Spleen (tissue), 11 donors: ENCODE measurements around the gene TPST1. TPM values are rescaled to one million over a fixed set of nuclear protein-coding genes. Genes with fewer than 3 reads are reported as not detected.

Experiments used
- DNase-seq: peaks from one replicate; pipeline ENCODE4 v3.0.0-alpha.2; 2020
- H3K27ac ChIP-seq, 8 donors: fragments of 200-600 bp; sonication (generic) in 7 of 8; 1 replicate in 4 of 8; 2 replicates in 4 of 8; pipeline versions ENCODE4 v1.5.0 to v1.8.0; 2016 to 2021; ENCODE audit warnings: inconsistent platforms in 4 of 8, mild to moderate bottlenecking in 4 of 8, moderate library complexity in 1 of 8
- H3K27me3 ChIP-seq, 7 donors: fragments of 200-600 bp; sonication (generic) in 6 of 7; replicated peaks in 1 of 7; 1 replicate in 4 of 7; 2 replicates in 3 of 7; pipeline versions ENCODE4 v1.5.0 to v1.8.0; 2016 to 2021; ENCODE audit warnings: inconsistent platforms in 3 of 7, mild to moderate bottlenecking in 1 of 7
- H3K36me3 ChIP-seq, 6 donors: fragments of 200-600 bp; sonication (generic) in 5 of 6; 1 replicate in 4 of 6; 2 replicates in 2 of 6; pipeline versions ENCODE4 v1.5.0 to v1.8.0; 2016 to 2021; ENCODE audit warnings: inconsistent platforms in 2 of 6
- H3K4me1 ChIP-seq, 6 donors: fragments of 200-600 bp; sonication (generic) in 5 of 6; 1 replicate in 3 of 6; 2 replicates in 3 of 6; pipeline versions ENCODE4 v1.5.0 to v1.8.0; 2016 to 2021; ENCODE audit warnings: inconsistent platforms in 3 of 6
- H3K4me3 ChIP-seq, 8 donors: fragments of 200-600 bp; sonication (generic) in 7 of 8; 1 replicate in 4 of 8; 2 replicates in 4 of 8; pipeline versions ENCODE4 v1.5.0 to v1.8.0; 2016 to 2021; ENCODE audit warnings: inconsistent platforms in 4 of 8, mild to moderate bottlenecking in 4 of 8, moderate library complexity in 2 of 8
- H3K9me3 ChIP-seq, 8 donors: fragments of 200-600 bp; sonication (generic) in 7 of 8; 1 replicate in 4 of 8; 2 replicates in 4 of 8; pipeline versions ENCODE4 v1.5.0 to v1.8.0; 2016 to 2021; ENCODE audit warnings: inconsistent platforms in 4 of 8
- CTCF ChIP-seq, 11 experiments: fragments of 200-600 bp in 7 of 11; fragments of 450-650 bp in 4 of 11; sonication (generic) in 4 of 11; IDR thresholded peaks in 8 of 11; conservative IDR thresholded peaks in 3 of 11; 1 replicate in 7 of 11; 2 replicates in 4 of 11; pipeline versions ENCODE4 v1.4.0 to v1.8.0; 2016 to 2021; ENCODE audit warnings: antibody characterized with exemption in 11 of 11, inconsistent platforms in 4 of 11, mild to moderate bottlenecking in 1 of 11
- POLR2A ChIP-seq, 3 donors: fragments of 450-650 bp; IDR thresholded peaks; one replicate each; pipeline ENCODE4 v1.5.1; 2017; ENCODE audit warnings: antibody characterized with exemption in 3 of 3, mild to moderate bottlenecking in 1 of 3
- POLR2AphosphoS5 ChIP-seq, 3 donors: sonication (generic); formaldehyde crosslinking; IDR thresholded peaks; one replicate each; pipeline ENCODE4 v1.5.1; 2017; ENCODE audit warnings: antibody characterized with exemption in 3 of 3
- WGBS, 5 donors: extraction: QIAGEN DNeasy Blood & Tissue Kit in 3 of 5; methylation state at CpG; one replicate each; pipeline versions ENCODE4 v1.1.5 to v1.1.7; 2013 to 2018; 5-methylcytosine and 5-hydroxymethylcytosine counted together
- intact Hi-C: fragments of 100-400 bp; cut with DNase I; formaldehyde crosslinking; loops from one replicate; pipeline ENCODE4 v1.15.0; 2023; ENCODE audit warnings: low total_unique reads
- polyA plus RNA-seq, 3 donors: library from polyadenylated mRNA; stranded (reverse); fragments of 200-250 nt; gene quantifications; one replicate each; pipeline ENCODE4 v1.2.1, GENCODE V29; 2013
- total RNA-seq, 7 donors: library from RNA; depleted of rRNA in 3 of 7; stranded (reverse); fragments of >200 nt in 3 of 7; fragmentation: NEBNext Ultra II Directional in 4 of 7; extraction: Animal tissue kit (Norgen Biotek cat#: 25700) in 4 of 7; gene quantifications; one replicate each; pipeline versions ENCODE4 v1.1.0 to v1.2.1, GENCODE V29; 2016 to 2021
- donor health status: healthy with polysubstance abuse.
- donor health status: DM: no; HTN: no; CAD: no; lungs with moderate emphysema.
- donor health status: DM: no; HTN: no; CAD: no.
- donor health status: Bipolar disorder and iron deficiency.
- donor health status: healthy.
- donor health status: DM: no; HTN: no; CAD: no.
- donor health status: DM: yes; HTN: yes; CAD: no.

The TPST1 gene
- total and polyA plus RNA-seq, 10 donors, result 4.8 to 58.5 (median 27.1) TPM

GRCh38 chr7:66330961-66331360 is 125.8 kb downstream of the TPST1 start:
- no peaks in the 10 kb centered on the region for H3K27me3 ChIP-seq
- intact Hi-C loops, result no loop called here
- peaks cover 0 to 22% (median 2%) of the 10 kb centered on the region in 6 donors for H3K4me1 ChIP-seq
- H3K9me3 ChIP-seq, result peaks cover 0 to 14% (median 4%) of the 10 kb centered on the region in 8 donors
- H3K27ac ChIP-seq, result peak overlapping the region in 1 of 8 donors; percentile 14
- H3K36me3 ChIP-seq, result no peaks in the 10 kb centered on the region
- DNase-seq, result no peak
- H3K4me3 ChIP-seq, result no peak overlapping the region
- no peak for TF ChIP-seq POLR2A (IDR thresholded peaks at IDR 0.05)
- TF ChIP-seq POLR2AphosphoS5 (IDR thresholded peaks at IDR 0.05), result no peak
- TF ChIP-seq CTCF (IDR thresholded peaks at IDR 0.05 in 8 of 11, conservative IDR thresholded peaks at IDR 0.05 in 3 of 11), result no peak
- WGBS, 5 donors, result 57 to 91% (median 78%) methylated on average over 1 of the region's 1 CpG

- WGBS, 5 donors, result 67 to 88% (median 71%) methylated on average over 6 of the region's 6 CpGs
- intact Hi-C loops, result no loop called here
Measured at GRCh38 chr7:66331883-66332282, 126.7 kb downstream of the TPST1 start.

GRCh38 chr7:66333443-66333842 is 128.3 kb downstream of the TPST1 start:
- WGBS, 5 donors, result 65 to 93% (median 83%) methylated on average over 1 of the region's 1 CpG
- Histone ChIP-seq H3K9me3 (peaks cover 0 to 38% (median 24%) of the 10 kb centered on the region in 8 donors), H3K36me3 (no peaks in the 10 kb centered on the region), H3K4me3 (no peak overlapping the region), H3K27me3 (no peaks in the 10 kb centered on the region), H3K4me1 (peaks cover 0 to 13% (median 0%) of the 10 kb centered on the region in 6 donors), H3K27ac (no peak overlapping the region)
- DNase-seq, result no peak
- intact Hi-C loops, result no loop called here
- TF ChIP-seq POLR2AphosphoS5 (IDR thresholded peaks at IDR 0.05), result no peak
- no peak for TF ChIP-seq CTCF (IDR thresholded peaks at IDR 0.05 in 8 of 11, conservative IDR thresholded peaks at IDR 0.05 in 3 of 11)
- TF ChIP-seq POLR2A (IDR thresholded peaks at IDR 0.05), result no peak

More at GRCh38 chr7:66331883-66332282, 126.7 kb downstream of the TPST1 start:
- TF ChIP-seq POLR2AphosphoS5 (IDR thresholded peaks at IDR 0.05), result no peak
- TF ChIP-seq CTCF (IDR thresholded peaks at IDR 0.05 in 8 of 11, conservative IDR thresholded peaks at IDR 0.05 in 3 of 11), result no peak
- no peak for TF ChIP-seq POLR2A (IDR thresholded peaks at IDR 0.05)
- no peak overlapping the region for H3K27ac ChIP-seq
- H3K4me1 ChIP-seq, result peaks cover 0 to 13% (median 0%) of the 10 kb centered on the region in 6 donors
- no peaks in the 10 kb centered on the region for H3K36me3 ChIP-seq
- H3K27me3 ChIP-seq, result no peaks in the 10 kb centered on the region
- H3K4me3 ChIP-seq, result no peak overlapping the region
- H3K9me3 ChIP-seq, result peaks cover 0 to 23% (median 13%) of the 10 kb centered on the region in 8 donors
- DNase-seq, result no peak

GRCh38 chr7:66335318-66335717 is 130.2 kb downstream of the TPST1 start:
- TF ChIP-seq POLR2AphosphoS5 (IDR thresholded peaks at IDR 0.05) (no peak), CTCF (IDR thresholded peaks at IDR 0.05 in 8 of 11, conservative IDR thresholded peaks at IDR 0.05 in 3 of 11) (no peak), POLR2A (IDR thresholded peaks at IDR 0.05) (no peak)
- Histone ChIP-seq H3K9me3 (peaks cover 0 to 56% (median 40%) of the 10 kb centered on the region in 8 donors), H3K4me3 (no peak overlapping the region), H3K36me3 (no peaks in the 10 kb centered on the region), H3K27ac (no peak overlapping the region), H3K4me1 (peaks cover 0 to 13% (median 0%) of the 10 kb centered on the region in 6 donors), H3K27me3 (no peaks in the 10 kb centered on the region)
- intact Hi-C loops, result no loop called here
- no peak for DNase-seq
- WGBS, 5 donors, result 84 to 95% (median 90%) methylated on average over 6 of the region's 6 CpGs
